GM20000 (cell line): ENCODE data around the gene ANKAR.
"Not testable (repeated sequence)": the region's sequence is repeated elsewhere in the genome, so short reads cannot be mapped to it uniquely, and the experiment has no call there.

Source experiments
- DNase-seq: peaks from one replicate; pipeline ENCODE4 v3.0.0; 2012; ENCODE audit warnings: low spot score
- CTCF ChIP-seq: IDR thresholded peaks from 2 replicates; pipeline ENCODE4 v1.5.1; 2012; ENCODE audit warnings: mild to moderate bottlenecking, control low read depth; ENCODE audit errors: extremely low read depth, missing control alignments

ANKAR gene

GRCh38 chr2:189646521-189646920 is 27.9 kb upstream of the ANKAR start:
- TF ChIP-seq CTCF = no peak
- no peak for DNase-seq

- no peak for DNase-seq
- TF ChIP-seq CTCF = no peak
Observed at GRCh38 chr2:189648846-189649509, 25.5 kb upstream of the ANKAR start.

GRCh38 chr2:189651284-189651683 is 23.2 kb upstream of the ANKAR start:
- DNase-seq = no peak
- TF ChIP-seq CTCF = no peak

GRCh38 chr2:189653464-189653863 is 21.0 kb upstream of the ANKAR start:
- DNase-seq = not testable (repeated sequence)

- TF ChIP-seq CTCF = no peak
- DNase-seq = no peak
Observed at GRCh38 chr2:189654641-189655040, 19.8 kb upstream of the ANKAR start.

- DNase-seq = peak; percentile 33
Observed at GRCh38 chr2:189657867-189658266, 16.6 kb upstream of the ANKAR start.

GRCh38 chr2:189658306-189659212 is 15.9 kb upstream of the ANKAR start:
- DNase-seq = no peak
- no peak for TF ChIP-seq CTCF

More at GRCh38 chr2:189657867-189658266, 16.6 kb upstream of the ANKAR start:
- no peak for TF ChIP-seq CTCF
